ENCODE data around the gene SPHK2.

Gene SPHK2

GRCh38 chr19:48642862-48643261 lies 23.6 kb downstream of the SPHK2 start:
- Histone ChIP-seq H3K36me3 (ENCODE audit: insufficient read depth) (no peaks in the 10 kb centered on the region), H3K9ac (no peak overlapping the region), H2AFZ (ENCODE audit: low read depth) (no peak overlapping the region), H3K4me3 (IDR thresholded peaks at IDR 0.05; ENCODE audit: insufficient read depth, low read depth, low read length) (no peak overlapping the region), H4K20me1 (ENCODE audit: insufficient read depth) (no peaks in the 10 kb centered on the region), H3K79me2 (ENCODE audit: insufficient read depth, low read depth) (no peaks in the 10 kb centered on the region), H3K27me3 (ENCODE audit: insufficient read depth, low read depth) (peaks cover 13% of the 10 kb centered on the region; the same call in 1 of the 2 replicates), H3K4me1 (ENCODE audit: low read depth, poor library complexity, severe bottlenecking) (peaks cover 25% of the 10 kb centered on the region), H3K4me2 (no peak overlapping the region), H3K27ac (no peak overlapping the region)
- no peak for TF ChIP-seq CTCF (conservative IDR thresholded peaks at IDR 0.05; ENCODE audit: low read depth, low read length)

GRCh38 chr19:48644355-48644754 lies 25.0 kb downstream of the SPHK2 start:
- no peaks in the 10 kb centered on the region for H3K79me2 ChIP-seq (ENCODE audit: insufficient read depth, low read depth)
- no peak overlapping the region for H3K4me3 ChIP-seq (IDR thresholded peaks at IDR 0.05; ENCODE audit: insufficient read depth, low read depth, low read length)
- no peak overlapping the region; the same call in 1 of the 2 replicates for H2AFZ ChIP-seq (ENCODE audit: low read depth)
- H3K4me1 ChIP-seq (ENCODE audit: low read depth, poor library complexity, severe bottlenecking) = peaks cover 18% of the 10 kb centered on the region
- no peak overlapping the region for H3K27ac ChIP-seq
- no peak overlapping the region for H3K9ac ChIP-seq
- H3K4me2 ChIP-seq = no peak overlapping the region; the same call in 1 of the 2 replicates
- H4K20me1 ChIP-seq (ENCODE audit: insufficient read depth) = no peaks in the 10 kb centered on the region
- H3K27me3 ChIP-seq (ENCODE audit: insufficient read depth, low read depth) = peaks cover 17% of the 10 kb centered on the region; the same call in 1 of the 2 replicates
- TF ChIP-seq CTCF (conservative IDR thresholded peaks at IDR 0.05; ENCODE audit: low read depth, low read length) = no peak
- H3K36me3 ChIP-seq (ENCODE audit: insufficient read depth) = no peaks in the 10 kb centered on the region

- H3K79me2 ChIP-seq (ENCODE audit: insufficient read depth, low read depth) = no peaks in the 10 kb centered on the region
- no peak overlapping the region for H3K27ac ChIP-seq
- peak overlapping the region; percentile 98 for H3K4me2 ChIP-seq
- peak overlapping the region; percentile 50; the same call in 1 of the 2 replicates for H3K9ac ChIP-seq
- no peak overlapping the region for H3K4me3 ChIP-seq (IDR thresholded peaks at IDR 0.05; ENCODE audit: insufficient read depth, low read depth, low read length)
- H2AFZ ChIP-seq (ENCODE audit: low read depth) = peak overlapping the region; percentile 90
- no peak for TF ChIP-seq CTCF (conservative IDR thresholded peaks at IDR 0.05; ENCODE audit: low read depth, low read length)
- H4K20me1 ChIP-seq (ENCODE audit: insufficient read depth) = no peaks in the 10 kb centered on the region
- H3K4me1 ChIP-seq (ENCODE audit: low read depth, poor library complexity, severe bottlenecking) = peaks cover 18% of the 10 kb centered on the region
- no peaks in the 10 kb centered on the region for H3K36me3 ChIP-seq (ENCODE audit: insufficient read depth)
- H3K27me3 ChIP-seq (ENCODE audit: insufficient read depth, low read depth) = peaks cover 17% of the 10 kb centered on the region
Measured at GRCh38 chr19:48644839-48645619, 25.7 kb downstream of the SPHK2 start.

GRCh38 chr19:48645620-48646000 lies 26.3 kb downstream of the SPHK2 start:
- H2AFZ ChIP-seq (ENCODE audit: low read depth) = peak overlapping the region; percentile 90

More at GRCh38 chr19:48645620-48646000, 26.3 kb downstream of the SPHK2 start:
- peak overlapping the region; percentile 50; the same call in 1 of the 2 replicates for H3K9ac ChIP-seq
- H3K36me3 ChIP-seq (ENCODE audit: insufficient read depth) = no peaks in the 10 kb centered on the region
- peaks cover 18% of the 10 kb centered on the region for H3K4me1 ChIP-seq (ENCODE audit: low read depth, poor library complexity, severe bottlenecking)
- H3K4me2 ChIP-seq = peak overlapping the region; percentile 98
- peaks cover 17% of the 10 kb centered on the region for H3K27me3 ChIP-seq (ENCODE audit: insufficient read depth, low read depth)
- no peak overlapping the region for H3K27ac ChIP-seq
- no peaks in the 10 kb centered on the region for H4K20me1 ChIP-seq (ENCODE audit: insufficient read depth)
- H3K79me2 ChIP-seq (ENCODE audit: insufficient read depth, low read depth) = no peaks in the 10 kb centered on the region
- no peak for TF ChIP-seq CTCF (conservative IDR thresholded peaks at IDR 0.05; ENCODE audit: low read depth, low read length)
- H3K4me3 ChIP-seq (IDR thresholded peaks at IDR 0.05; ENCODE audit: insufficient read depth, low read depth, low read length) = no peak overlapping the region
